Uterus (tissue), 2 donors: ENCODE results near the gene MYO1D.

Experiments
- POLR2A ChIP-seq, 2 donors: fragments of 450-650 bp; IDR thresholded peaks; one replicate each; pipeline ENCODE4 v1.6.1; 2016; ENCODE audit warnings: antibody characterized with exemption in 2 of 2, mild to moderate bottlenecking in 1 of 2, moderate library complexity in 1 of 2
- TF ChIP-seq, protein P1 (sequence below), 4 experiments: fragments of 200-600 bp in 2 of 4; fragments of 450-650 bp in 2 of 4; sonication (generic) in 2 of 4; IDR thresholded peaks; one replicate each; pipeline ENCODE4 v1.5.1; 2016 to 2019; ENCODE audit warnings: antibody characterized with exemption in 4 of 4, mild to moderate bottlenecking in 2 of 4, moderate library complexity in 1 of 4

GRCh38 chr17:32596628-32597027, 280.3 kb downstream of the MYO1D start:
- TF ChIP-seq, protein P1, sequence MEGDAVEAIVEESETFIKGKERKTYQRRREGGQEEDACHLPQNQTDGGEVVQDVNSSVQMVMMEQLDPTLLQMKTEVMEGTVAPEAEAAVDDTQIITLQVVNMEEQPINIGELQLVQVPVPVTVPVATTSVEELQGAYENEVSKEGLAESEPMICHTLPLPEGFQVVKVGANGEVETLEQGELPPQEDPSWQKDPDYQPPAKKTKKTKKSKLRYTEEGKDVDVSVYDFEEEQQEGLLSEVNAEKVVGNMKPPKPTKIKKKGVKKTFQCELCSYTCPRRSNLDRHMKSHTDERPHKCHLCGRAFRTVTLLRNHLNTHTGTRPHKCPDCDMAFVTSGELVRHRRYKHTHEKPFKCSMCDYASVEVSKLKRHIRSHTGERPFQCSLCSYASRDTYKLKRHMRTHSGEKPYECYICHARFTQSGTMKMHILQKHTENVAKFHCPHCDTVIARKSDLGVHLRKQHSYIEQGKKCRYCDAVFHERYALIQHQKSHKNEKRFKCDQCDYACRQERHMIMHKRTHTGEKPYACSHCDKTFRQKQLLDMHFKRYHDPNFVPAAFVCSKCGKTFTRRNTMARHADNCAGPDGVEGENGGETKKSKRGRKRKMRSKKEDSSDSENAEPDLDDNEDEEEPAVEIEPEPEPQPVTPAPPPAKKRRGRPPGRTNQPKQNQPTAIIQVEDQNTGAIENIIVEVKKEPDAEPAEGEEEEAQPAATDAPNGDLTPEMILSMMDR (IDR thresholded peaks at IDR 0.05): no peak
- TF ChIP-seq POLR2A (IDR thresholded peaks at IDR 0.05): no peak
